HG02763 (cell line): ENCODE measurements around the gene C12orf43.

Source experiments
- ATAC-seq: cut with Tn5 transposase; IDR thresholded peaks from one replicate; pipeline ENCODE4 v1.9.1; 2021; ENCODE audit warnings: mild to moderate bottlenecking, moderate library complexity; ENCODE audit not compliant: unreplicated experiment

Gene C12orf43

GRCh38 chr12:121033625-121034349 is 17.5 kb upstream of the C12orf43 start:
- ATAC-seq, result no peak

GRCh38 chr12:121030576-121031212 is 14.4 kb upstream of the C12orf43 start:
- no peak for ATAC-seq

- no peak for ATAC-seq
These were observed 10.2 kb upstream of the C12orf43 start for GRCh38 chr12:121026274-121027045.

- ATAC-seq, result no peak
These were observed 9.3 kb upstream of the C12orf43 start for GRCh38 chr12:121025442-121026226.

GRCh38 chr12:121023799-121024198 is 7.5 kb upstream of the C12orf43 start:
- no peak for ATAC-seq

- ATAC-seq, result no peak
These were observed 6.4 kb upstream of the C12orf43 start for GRCh38 chr12:121022713-121023112.

GRCh38 chr12:121021754-121022153 is 5.5 kb upstream of the C12orf43 start:
- no peak for ATAC-seq

- ATAC-seq, result no peak
These were observed 2.8 kb upstream of the C12orf43 start for GRCh38 chr12:121018860-121019617.

- no peak for ATAC-seq
These were observed 1.7 kb upstream of the C12orf43 start for GRCh38 chr12:121017966-121018491.

GRCh38 chr12:121013715-121014114 is 2.6 kb downstream of the C12orf43 start:
- no peak for ATAC-seq

GRCh38 chr12:121011820-121012219 is 4.5 kb downstream of the C12orf43 start:
- ATAC-seq, result no peak

- ATAC-seq, result no peak
These were observed 5.4 kb downstream of the C12orf43 start for GRCh38 chr12:121010860-121011259.

GRCh38 chr12:121009741-121010140 is 6.5 kb downstream of the C12orf43 start:
- ATAC-seq, result no peak

GRCh38 chr12:121008347-121009098 is 7.8 kb downstream of the C12orf43 start:
- ATAC-seq, result no peak

- ATAC-seq, result no peak
These were observed 10.9 kb downstream of the C12orf43 start for GRCh38 chr12:121005346-121005815.

GRCh38 chr12:121004253-121004815 is 12.0 kb downstream of the C12orf43 start:
- no peak for ATAC-seq

GRCh38 chr12:121003650-121004049 is 12.6 kb downstream of the C12orf43 start:
- ATAC-seq, result no peak

GRCh38 chr12:121001841-121002483 is 14.3 kb downstream of the C12orf43 start:
- ATAC-seq, result no peak
